GM21526 (cell line): ENCODE data around the gene ATP6V1D.
"Not testable (repeated sequence)": the region's sequence is repeated elsewhere in the genome, so short reads cannot be mapped to it uniquely, and the experiment has no call there.

Source experiments
- ATAC-seq: cut with Tn5 transposase; IDR thresholded peaks from one replicate; pipeline ENCODE4 v1.9.1; 2021; ENCODE audit warnings: moderate library complexity; ENCODE audit not compliant: unreplicated experiment, low FRiP score

The ATP6V1D gene

DNA sequence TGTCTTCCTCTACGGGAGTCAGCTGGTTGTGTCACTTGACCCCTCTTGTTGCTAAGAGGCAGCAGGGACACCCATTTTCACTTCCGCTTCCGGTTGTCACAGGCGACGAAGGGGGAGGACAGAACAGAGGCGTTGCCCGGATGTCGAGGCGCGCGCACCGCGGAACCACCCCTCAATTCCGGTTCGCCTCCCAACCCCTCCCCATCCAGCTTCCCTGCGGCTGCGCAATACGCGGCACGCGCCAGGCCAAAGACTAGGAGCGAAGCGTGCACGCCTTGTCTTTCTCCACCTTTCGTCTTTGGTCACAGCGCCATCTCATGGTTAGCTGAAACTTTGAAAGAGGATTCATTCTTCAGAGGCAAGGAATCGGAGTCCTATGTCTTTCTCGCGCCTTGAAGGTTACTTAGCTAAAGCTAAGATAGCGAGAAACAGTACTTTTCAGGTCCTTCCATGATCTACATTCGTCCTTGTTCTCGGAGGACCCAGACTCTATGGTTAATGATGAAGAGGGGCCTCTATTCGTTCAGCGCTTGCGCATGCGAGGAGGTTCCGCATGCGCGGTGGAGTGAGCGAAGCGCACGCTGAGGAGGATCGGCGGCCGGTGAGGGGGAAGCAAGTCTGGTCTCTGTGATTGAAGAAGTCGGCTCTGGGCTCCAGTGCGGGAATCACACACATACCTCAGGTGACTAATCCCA lies at the start of gene ATP6V1D, which contains the start of gene EIF2S1:
Gene ATP6V1D (minus strand): TSS at position 30 of the 695 bp plus-strand sequence. CDS start 106 bp downstream, outside the sequence.
Gene EIF2S1 (plus strand): TSS at position 554 of the 695 bp plus-strand sequence. CDS start 4,440 bp downstream, outside the sequence.
- ATAC-seq, result peak; percentile 80

DNA sequence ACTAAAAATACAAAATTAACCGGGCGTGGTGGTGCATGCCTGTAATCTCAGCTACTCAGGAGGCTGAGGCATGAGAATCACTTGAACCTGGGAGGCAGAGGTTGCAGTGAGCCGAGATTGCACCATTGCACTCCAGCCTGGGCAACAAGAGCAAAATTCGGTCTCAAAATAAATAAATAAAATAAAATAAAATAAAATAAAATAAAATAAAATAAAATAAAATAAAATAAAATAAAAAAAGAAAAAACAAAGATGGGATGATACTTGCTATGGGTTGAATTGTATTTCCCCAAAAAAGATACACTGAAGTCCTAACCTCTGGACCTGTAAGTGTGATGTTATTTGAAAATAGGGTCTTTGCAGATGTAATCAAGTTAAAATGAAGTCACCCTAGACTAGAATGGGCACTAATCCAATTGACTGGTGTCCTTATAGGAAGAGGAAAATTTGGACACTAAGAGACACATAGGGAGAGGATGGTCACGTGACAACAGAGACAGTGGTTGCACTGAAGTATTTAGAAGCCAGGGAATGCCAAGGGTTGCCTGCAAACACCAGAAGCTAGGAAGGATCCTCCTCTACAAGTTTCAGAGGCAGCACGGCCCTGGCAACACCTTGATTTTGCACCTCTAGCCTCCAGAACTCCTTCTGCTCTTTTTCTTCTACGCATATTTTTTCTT lies 48.7 kb upstream of the ATP6V1D start:
- ATAC-seq, result not testable (repeated sequence)

DNA sequence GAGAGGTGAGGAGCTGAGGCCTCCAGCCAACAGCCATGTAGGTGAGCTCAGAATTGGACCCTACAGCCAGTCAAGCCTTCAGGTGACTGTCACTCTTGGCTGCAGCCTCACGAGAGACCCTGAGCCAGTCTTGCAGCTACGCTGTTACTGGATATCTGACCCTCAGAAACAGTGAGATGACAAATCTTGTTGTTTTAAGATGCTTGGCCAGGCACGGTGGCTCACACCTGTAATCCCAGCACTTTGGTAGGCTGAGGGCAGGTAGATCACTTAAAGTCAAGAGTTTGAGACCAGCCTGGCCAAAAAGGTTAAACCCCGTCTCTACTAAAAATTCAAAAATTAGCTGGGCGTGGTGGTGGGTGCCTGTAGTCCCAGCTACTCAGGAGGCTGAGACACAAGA lies 46.2 kb upstream of the ATP6V1D start:
- ATAC-seq, result no peak

DNA sequence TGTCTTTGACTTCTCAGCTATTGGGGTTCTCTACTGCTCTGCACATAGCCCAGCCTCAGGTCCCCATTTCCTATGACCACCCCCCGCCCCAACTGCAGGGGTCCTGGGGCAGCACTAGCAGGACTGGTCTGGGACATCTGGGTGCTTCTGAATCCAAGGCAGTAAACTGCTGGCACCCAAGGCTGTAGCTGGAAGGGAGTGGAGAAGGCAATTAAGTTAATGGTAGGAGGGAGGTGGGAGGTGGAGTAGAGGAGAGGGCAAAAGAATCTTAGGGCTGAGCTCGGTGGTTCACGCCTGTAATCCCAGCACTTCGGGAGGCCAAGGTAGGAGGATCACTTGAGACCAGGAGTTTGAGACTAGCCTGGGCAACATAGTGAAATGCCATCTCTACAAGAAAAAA lies 40.8 kb upstream of the ATP6V1D start:
- ATAC-seq, result no peak

DNA sequence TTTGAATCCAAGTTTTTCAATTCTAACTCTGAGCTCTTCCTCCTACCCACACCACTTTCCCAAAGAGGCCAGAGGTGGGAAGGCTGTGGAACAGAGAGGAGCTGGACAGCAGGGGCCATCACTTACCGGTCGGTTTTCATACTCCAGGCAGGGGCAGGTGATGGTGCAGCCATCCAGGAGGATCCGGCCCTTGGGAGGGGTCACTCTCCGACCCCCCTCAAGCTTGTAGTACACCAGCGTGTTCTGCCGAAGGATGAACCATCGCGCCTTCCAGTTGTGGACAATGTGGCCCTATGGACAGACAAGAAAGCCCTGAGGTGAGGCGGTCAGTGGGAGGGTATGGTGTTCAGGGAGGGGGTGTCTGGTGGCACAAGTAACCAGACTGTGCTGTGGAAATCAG lies 37.9 kb upstream of the ATP6V1D start:
- no peak for ATAC-seq

DNA sequence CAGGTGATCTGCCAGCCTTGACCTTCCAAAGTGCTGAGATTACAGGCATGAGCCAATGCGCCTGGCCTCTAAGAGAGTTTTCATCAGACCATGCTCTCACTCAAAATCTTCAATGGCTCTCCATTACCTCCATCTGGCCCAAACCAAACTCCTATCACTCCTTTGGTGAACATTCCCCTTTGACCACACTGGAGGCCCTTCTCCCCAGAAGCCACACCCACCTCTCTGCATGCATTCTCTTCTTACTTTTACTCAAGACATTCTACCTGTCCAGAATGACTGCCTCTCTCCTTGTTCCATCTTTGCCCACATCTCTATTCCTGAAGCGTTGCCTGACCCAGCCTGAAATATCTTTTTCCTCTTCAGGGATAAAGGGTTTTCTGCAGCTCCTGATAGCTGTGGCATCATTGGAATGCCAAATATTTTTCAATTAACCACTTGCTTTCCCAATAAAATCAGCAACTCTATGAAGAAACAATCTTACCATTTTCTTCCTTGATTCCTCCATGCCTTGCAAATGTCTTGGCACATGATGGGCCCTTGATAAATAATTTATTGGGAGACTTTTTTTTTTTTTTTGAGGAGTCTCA lies 36.9 kb upstream of the ATP6V1D start:
- no peak for ATAC-seq

DNA sequence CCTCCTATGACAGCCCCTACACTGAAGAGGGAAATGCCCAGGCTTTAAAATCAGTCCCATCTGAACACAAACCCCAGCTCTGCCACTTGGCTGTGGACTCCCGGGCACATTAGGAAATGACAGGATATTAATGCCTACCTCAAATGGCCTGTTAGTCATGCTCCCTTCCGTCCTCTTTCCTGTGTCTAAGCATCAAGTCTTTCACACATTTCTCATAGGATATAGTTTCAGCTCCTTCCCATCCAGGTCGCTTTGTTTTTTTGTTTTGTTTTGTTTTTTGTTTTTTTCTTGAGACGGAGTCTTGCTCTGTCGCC lies 36.2 kb upstream of the ATP6V1D start:
- no peak for ATAC-seq

DNA sequence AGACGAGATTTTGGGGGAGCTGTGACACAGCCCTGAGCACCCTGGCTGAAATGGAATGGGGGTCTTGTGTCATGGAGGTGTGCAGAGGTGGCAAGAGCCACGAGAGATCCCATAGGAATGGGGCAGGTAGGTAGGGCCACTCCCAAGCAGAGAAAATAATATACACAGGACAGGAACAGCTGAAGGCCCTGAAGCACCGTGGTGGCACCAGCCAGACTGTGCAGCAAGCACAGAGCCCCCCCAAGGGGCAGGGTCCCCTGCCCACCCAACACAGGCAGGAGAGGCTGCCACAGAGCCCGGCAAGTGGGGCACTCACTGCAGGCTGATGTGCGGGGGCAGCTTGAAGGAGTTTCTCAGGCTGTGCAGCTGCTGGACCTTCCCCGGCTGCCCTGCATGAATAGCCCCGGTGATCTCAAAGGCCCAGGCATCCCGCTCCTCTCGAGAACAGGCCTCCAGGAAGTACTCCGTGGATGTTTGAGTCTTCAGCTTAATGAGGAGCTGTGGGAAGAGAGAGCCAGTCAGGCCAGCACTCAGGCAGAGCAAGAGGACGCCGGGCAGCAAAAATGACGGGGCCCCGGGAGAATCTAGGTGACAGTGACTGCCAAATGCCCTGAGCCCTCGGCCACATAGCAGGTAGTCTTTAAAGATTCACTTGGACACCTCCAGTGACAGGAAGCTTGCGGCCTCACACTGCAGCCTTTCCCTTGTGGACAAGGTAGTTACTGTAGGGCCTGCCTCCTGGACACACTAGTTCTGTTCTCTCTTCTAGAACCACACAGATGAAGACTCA lies 35.7 kb upstream of the ATP6V1D start:
- ATAC-seq, result no peak

DNA sequence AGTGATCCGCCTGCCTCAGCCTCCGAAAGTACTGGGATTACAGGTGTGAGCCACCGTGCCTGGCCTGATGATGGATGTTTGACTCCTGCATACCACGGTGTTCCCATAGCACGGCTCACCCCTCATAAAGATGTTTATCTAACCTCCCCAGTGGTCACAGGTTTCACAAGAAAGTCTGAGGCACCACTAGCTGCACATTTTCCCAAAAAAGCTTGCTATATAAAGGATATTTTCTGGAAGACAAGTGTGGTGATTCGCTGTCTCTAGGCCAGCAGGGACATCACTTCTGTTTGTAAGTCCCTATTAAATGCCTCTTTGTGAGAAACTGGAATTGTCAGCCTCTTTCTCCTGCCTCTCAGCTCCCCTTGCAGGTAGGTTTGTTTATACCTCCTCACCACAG lies 34.1 kb upstream of the ATP6V1D start:
- ATAC-seq, result no peak

DNA sequence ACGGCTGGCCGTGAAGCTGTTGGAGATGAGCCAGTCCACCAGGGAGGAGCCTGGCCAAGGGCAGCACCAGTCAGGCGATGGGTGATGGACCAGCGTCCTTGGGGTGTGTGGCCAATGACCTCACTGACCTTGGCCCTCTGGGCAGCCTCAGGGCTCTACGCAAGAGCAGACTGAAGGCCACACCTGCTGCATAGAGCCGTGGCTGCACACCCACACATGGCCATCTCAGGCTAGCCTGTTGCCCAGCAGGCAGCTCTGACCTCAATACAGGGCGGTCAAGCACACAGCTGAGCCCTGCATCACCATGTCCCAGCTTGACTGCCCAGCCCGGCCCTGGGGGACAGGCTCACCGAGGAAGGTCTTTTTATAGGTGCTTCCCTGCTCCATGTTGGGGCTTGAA lies 33.2 kb upstream of the ATP6V1D start:
- ATAC-seq, result no peak

DNA sequence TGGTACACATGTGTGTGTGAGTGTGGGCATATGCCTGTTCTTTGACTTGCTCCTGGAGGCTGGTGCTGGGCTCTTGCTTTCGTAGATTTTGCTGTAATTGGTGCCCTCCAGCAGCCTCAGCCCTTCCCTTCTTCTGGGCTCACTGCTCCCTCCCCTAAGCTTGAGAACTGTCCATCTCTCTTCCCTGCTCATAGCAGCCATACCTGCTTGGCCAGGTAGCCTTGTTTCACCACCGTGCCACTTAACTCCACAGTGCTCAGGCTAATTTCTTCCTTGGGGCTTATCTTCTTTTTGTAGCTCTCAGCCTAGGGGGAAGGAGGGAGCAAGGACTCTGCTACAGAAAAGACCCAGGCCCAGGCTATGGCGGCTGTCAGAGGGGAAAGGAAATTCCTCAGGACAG lies 32.5 kb upstream of the ATP6V1D start:
- no peak for ATAC-seq

DNA sequence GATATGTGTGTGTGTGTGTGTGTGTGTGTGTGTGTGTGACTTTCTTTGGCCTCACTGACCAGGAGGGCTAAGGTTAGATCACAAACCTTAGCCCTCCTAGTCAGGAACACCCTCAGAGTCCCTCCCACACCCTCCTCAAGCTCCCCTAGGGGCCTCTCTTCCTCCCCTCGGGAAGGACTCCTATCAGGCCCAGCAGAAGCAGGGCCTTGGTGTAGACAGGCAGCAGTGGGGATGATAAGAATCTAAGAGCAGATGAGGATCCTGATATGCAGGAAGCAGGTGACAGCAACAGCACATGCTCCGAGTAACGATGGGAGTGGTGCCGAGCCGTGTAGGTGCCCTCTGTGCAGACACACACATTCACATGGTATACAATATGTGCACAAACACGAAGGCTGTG lies 31.7 kb upstream of the ATP6V1D start:
- ATAC-seq, result no peak

DNA sequence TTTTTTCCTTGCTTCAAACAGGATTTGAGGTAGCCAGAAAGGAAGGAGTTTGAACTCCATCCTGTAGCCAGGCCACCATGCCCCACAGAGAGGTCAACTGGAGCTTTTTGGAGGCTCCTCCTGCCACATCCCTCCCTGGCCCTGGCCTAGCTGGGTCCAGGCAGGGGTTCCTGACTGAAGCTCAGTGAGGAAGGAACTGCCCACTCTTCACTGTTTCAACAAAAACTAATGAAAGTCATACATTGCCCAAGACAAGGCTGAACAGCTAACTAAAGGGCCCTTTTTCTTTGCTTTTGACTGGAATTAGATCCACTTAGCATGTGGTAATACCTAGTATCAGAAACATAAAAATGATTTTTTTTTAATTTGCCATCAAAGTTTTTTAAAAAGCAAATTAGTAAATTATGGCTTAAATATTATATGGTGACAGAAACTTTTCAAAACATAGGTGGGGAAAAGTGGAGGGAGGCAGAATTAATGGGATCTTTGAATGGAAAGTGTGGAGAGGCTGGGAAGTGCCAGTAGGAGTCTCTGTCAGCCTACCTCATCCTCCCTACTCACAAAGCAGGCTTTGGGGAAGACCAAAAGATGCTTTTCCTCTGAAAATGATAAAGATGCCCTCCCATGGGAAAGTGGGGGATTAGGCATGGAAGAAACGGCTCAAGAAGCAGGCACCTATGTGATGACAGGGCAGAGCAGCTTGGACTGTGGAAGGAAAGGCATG lies 30.4 kb upstream of the ATP6V1D start:
- no peak for ATAC-seq

DNA sequence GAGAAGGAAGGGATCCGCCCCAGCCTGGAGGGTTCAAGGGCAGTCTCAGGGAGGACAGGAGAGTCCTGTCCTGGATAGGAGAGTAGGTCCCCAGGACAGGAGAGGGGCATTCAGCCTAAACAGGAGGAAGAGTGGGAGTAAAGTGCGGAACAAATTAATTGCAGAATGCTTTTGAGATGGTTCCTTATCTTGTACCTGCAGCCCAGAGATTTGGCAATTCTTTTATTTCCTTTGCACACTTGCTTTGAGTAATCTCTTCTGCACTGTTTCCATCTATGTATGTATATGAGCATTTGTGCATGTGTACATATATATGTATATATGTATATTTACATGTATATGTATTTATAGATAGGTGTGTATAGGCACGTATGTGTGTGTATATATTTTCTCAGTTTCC lies 29.7 kb upstream of the ATP6V1D start:
- no peak for ATAC-seq

DNA sequence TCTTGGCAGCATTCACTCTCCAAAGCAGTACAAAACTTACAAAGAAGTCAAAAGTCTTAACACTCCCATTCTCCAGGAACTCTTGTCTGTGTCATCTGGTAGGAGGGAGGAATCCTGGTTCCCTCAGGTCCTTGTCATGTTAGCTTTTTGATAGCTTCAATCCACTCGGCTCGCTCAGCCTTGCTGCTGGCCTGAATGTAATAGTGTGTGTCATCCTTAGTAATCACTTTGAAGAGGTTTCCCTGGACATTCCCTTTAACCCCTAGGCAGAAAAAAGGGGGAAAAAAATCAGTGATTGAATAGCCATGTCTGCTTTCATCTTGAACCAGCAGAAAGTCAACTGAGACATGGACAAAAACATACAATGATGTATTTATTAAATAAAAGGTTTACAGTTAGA lies 27.6 kb upstream of the ATP6V1D start:
- no peak for ATAC-seq

DNA sequence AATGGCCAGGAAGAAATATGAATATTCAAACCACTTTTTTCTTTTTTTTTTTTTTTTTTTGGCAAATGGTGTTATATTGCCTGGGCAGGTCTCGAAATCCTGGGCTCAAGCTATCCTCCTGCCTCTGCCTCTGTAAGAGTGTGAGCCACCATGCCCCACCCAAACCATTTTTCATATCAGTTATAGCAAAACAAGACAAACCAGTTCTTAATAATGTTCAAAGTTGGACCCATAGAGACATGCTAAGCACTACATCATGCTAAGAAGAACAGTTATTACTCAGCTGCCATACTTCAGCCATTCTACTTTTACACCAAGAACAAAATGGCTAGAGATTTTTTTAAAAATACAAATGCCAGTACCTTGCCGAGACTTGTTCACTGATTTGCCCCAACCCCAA lies 26.0 kb upstream of the ATP6V1D start:
- ATAC-seq, result no peak

DNA sequence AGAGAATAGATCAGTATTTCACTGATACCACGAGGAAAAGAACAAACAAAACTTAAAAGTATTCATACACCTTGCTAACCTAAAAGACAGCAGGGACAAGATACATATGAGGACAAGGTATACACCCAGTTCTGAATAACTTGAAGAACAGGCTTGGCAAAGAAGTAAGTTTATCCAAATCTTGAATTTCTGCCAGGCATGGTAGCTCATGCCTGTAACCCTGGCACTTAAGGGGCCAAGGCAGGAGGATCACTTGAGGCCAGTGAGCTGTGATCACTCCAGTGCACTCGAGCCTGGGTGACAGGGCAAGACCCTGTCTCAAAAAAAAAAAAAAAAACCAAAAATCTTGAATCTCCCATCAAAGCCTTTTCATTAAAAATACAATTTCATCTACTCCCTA lies 25.5 kb upstream of the ATP6V1D start:
- no peak for ATAC-seq

DNA sequence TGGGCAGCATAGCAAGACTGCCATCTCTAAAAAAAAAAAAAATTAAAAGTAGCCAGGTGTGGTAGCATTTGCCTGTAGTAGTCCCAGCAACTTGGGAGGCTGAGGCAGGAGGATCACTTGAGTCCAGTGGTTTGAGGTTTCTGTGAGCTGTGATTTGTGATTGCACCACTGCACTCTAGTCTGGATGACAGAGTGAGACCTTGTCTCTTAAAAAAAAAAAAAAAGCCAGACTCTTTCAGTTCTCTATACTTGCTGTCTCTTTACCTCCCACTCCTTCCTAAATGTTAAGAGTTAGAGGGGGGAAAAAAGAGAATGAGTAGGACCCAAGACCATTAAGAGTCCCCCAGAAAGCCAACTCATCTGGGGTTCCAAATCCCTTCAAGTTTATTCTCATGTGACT lies 18.3 kb upstream of the ATP6V1D start:
- ATAC-seq, result no peak

DNA sequence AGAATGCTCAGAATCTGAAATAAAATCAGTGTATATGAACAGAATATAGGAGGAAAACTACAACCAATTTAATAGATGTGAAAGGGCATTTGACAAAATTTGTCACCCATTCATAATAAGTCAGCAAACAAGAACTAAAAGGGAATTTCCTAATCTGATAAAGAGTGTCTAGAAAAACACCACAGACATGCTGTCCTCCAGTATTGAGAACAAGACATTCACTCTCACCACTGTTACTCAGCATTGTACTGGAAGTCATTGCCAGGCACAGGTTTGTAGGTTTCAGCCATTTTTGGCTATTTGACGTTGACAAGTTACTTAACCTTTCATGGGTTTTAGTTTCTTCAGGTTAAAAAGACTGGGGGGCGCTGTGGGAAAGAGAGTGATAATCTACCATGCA lies 13.7 kb upstream of the ATP6V1D start:
- ATAC-seq, result no peak

DNA sequence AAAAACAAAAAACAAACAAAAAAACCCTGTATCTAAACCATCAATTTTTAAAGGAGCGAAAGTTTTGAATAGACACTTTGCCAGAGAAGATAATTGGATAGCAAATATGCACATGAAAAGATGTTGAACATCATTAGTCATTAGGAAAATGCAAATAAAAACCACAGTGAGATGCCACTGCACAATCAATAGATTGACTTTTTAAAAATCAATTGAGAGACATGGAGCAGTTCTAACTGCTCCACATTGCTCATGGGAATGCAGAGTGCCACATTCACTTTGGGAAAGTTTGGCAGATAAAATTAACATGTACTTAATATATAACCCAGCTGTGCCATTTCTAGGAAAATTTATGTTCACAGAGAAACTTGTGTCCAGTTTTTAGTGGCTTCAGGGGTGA lies 13.2 kb upstream of the ATP6V1D start:
- ATAC-seq, result no peak
